ENCODE measurements around the gene FYB2. TPM values are rescaled to one million over a fixed set of nuclear protein-coding genes. Genes with fewer than 3 reads are reported as not detected.

Gene FYB2
- total RNA-seq, 2 experiments from 2014 or later: not detected

- no peak overlapping the region for H3K27ac Mint-ChIP-seq
- no peaks in the 10 kb centered on the region for H3K9me3 Mint-ChIP-seq
- ChIA-PET CTCF (interaction anchor here (1.0 kb wide), 1 partner anchor 11 kb away, joined by 3 read pairs; no protein-coding TSS in a partner anchor), POLR2A (no interaction called here)
- DNase-seq: no peak
- H3K36me3 Mint-ChIP-seq (ENCODE audit: low read depth): no peaks in the 10 kb centered on the region
- no peaks in the 10 kb centered on the region for H3K4me1 Mint-ChIP-seq (ENCODE audit: low read depth)
- intact Hi-C loops (cut with micrococcal nuclease): no loop called here
- H3K4me3 Mint-ChIP-seq: no peak overlapping the region
- no peak for TF ChIP-seq CTCF (IDR thresholded peaks at IDR 0.05)
- no peak for ATAC-seq
- peaks cover 5% of the 10 kb centered on the region for H3K27me3 Mint-ChIP-seq
Measured at GRCh38 chr1:56671542-56671941, 147.7 kb downstream of the FYB2 start.

GRCh38 chr1:56671085-56671484 lies 148.1 kb downstream of the FYB2 start:
- Mint-ChIP-seq H3K27ac (no peak overlapping the region), H3K27me3 (peaks cover 5% of the 10 kb centered on the region), H3K9me3 (no peaks in the 10 kb centered on the region), H3K36me3 (ENCODE audit: low read depth) (no peaks in the 10 kb centered on the region), H3K4me1 (ENCODE audit: low read depth) (no peaks in the 10 kb centered on the region), H3K4me3 (no peak overlapping the region)
- ATAC-seq (no peak), DNase-seq (no peak)
- no peak for TF ChIP-seq CTCF (IDR thresholded peaks at IDR 0.05)
- ChIA-PET POLR2A (no interaction called here), CTCF (interaction anchor here (1.0 kb wide), 1 partner anchor 12 kb away, joined by 3 read pairs; no protein-coding TSS in a partner anchor)
- intact Hi-C loops (cut with micrococcal nuclease): no loop called here

- CTCF ChIA-PET: no interaction called here
- DNase-seq: no peak
- Mint-ChIP-seq H3K4me3 (no peak overlapping the region), H3K9me3 (no peaks in the 10 kb centered on the region), H3K27me3 (peaks cover 5% of the 10 kb centered on the region), H3K4me1 (ENCODE audit: low read depth) (no peaks in the 10 kb centered on the region), H3K36me3 (ENCODE audit: low read depth) (no peaks in the 10 kb centered on the region), H3K27ac (no peak overlapping the region)
- TF ChIP-seq CTCF (IDR thresholded peaks at IDR 0.05): no peak
- intact Hi-C loops (cut with micrococcal nuclease): no loop called here
- POLR2A ChIA-PET: no interaction called here
- no peak for ATAC-seq
Measured at GRCh38 chr1:56670350-56670749, 148.9 kb downstream of the FYB2 start.

Other genes starting within 250 kb of the FYB2 start
- not detected for gene PLPP3, start 239.8 kb downstream of the FYB2 start, total RNA-seq
- gene PRKAA2, start 174.1 kb downstream of the FYB2 start, total RNA-seq: not detected
- not detected for gene C8A, start 35.4 kb upstream of the FYB2 start, total RNA-seq
- not detected for gene C8B, start 146.6 kb upstream of the FYB2 start, total RNA-seq

Measured in activated CD8-positive, alpha-beta T cell treated with anti-CD3 and anti-CD28 coated beads for 36 hours (primary cell).